ENCODE measurements around the gene EIF3D. TPM values are rescaled to one million over a fixed set of nuclear protein-coding genes. Genes with fewer than 3 reads are reported as not detected.

Gene EIF3D
- 309 and 332 TPM in 2 replicates for total RNA-seq

GRCh38 chr22:36528795-36529751 is at the start of gene EIF3D:
TSS of gene EIF3D (minus strand) at chr22:36529166. CDS start at chr22:36526121, 3,045 bp downstream.

GRCh38 chr22:36506637-36507517 is 22.1 kb downstream of the EIF3D start, which contains the start of gene FOXRED2:
TSS of gene FOXRED2 (minus strand) at chr22:36507040. CDS start at chr22:36506422, 618 bp downstream.

GRCh38 chr22:36481393-36482168 is 47.4 kb downstream of the EIF3D start, which contains the start of gene TXN2:
TSS of gene TXN2 (minus strand) at chr22:36481640. CDS start at chr22:36480837, 803 bp downstream.

Other genes with a start within 250 kb of the EIF3D start
- gene MYH9, start 141.2 kb downstream of the EIF3D start, total RNA-seq = 1,143 and 1,170 TPM in 2 replicates
- gene TXN2, start 47.5 kb downstream of the EIF3D start, total RNA-seq = 57.7 and 71.2 TPM in 2 replicates
- 10.6 and 18.8 TPM in 2 replicates for gene FOXRED2, start 22.1 kb downstream of the EIF3D start, total RNA-seq
- not detected in 2 replicates for gene CACNG2, start 174.6 kb upstream of the EIF3D start, total RNA-seq
- gene IFT27, start 247.0 kb upstream of the EIF3D start, total RNA-seq = 10.6 and 21.6 TPM in 2 replicates

Measured in mesangial cell (primary cell).